Ishikawa (cell line): ENCODE results near the gene SMIM22.

Experiments
- CEBPB ChIP-seq: IDR thresholded peaks from 2 replicates; pipeline ENCODE4 v1.6.1; 2012
- CREB1 ChIP-seq: IDR thresholded peaks from 2 replicates; pipeline ENCODE4 v1.6.1; 2012; ENCODE audit warnings: low read depth
- EGR1 ChIP-seq: IDR thresholded peaks from 2 replicates; pipeline ENCODE4 v1.6.1; 2012
- EP300 ChIP-seq: IDR thresholded peaks from 2 replicates; pipeline ENCODE4 v1.6.1; 2012; ENCODE audit warnings: borderline replicate concordance
- FOXM1 ChIP-seq: IDR thresholded peaks from 2 replicates; pipeline ENCODE4 v1.6.1; 2012; ENCODE audit warnings: low read depth, borderline replicate concordance
- MAX ChIP-seq: IDR thresholded peaks from 2 replicates; pipeline ENCODE4 v1.6.1; 2012
- NFIC ChIP-seq: IDR thresholded peaks from 2 replicates; pipeline ENCODE4 v1.6.1; 2012
- RAD21 ChIP-seq: IDR thresholded peaks from 2 replicates; pipeline ENCODE4 v1.6.1; 2012; ENCODE audit warnings: low read depth
- REST ChIP-seq: IDR thresholded peaks from 2 replicates; pipeline ENCODE4 v1.6.1; 2012; ENCODE audit warnings: low read depth, mild to moderate bottlenecking
- TAF1 ChIP-seq: IDR thresholded peaks from 2 replicates; pipeline ENCODE4 v1.6.1; 2012; ENCODE audit warnings: low read depth, mild to moderate bottlenecking
- TCF12 ChIP-seq: IDR thresholded peaks from 2 replicates; pipeline ENCODE4 v1.6.1; 2012; ENCODE audit warnings: low read depth
- TEAD4 ChIP-seq: IDR thresholded peaks from 2 replicates; pipeline ENCODE4 v1.6.1; 2012
- USF1 ChIP-seq: IDR thresholded peaks from 2 replicates; pipeline ENCODE4 v1.6.1; 2012
- YY1 ChIP-seq: IDR thresholded peaks from 2 replicates; pipeline ENCODE4 v1.6.1; 2012; ENCODE audit warnings: low read depth
- ZBTB7A ChIP-seq: IDR thresholded peaks from 2 replicates; pipeline ENCODE4 v1.6.1; 2012; ENCODE audit warnings: low read depth

SMIM22 gene

GRCh38 chr16:4795828-4796572 lies 831 bp downstream of the SMIM22 start:
- TF ChIP-seq MAX (no peak), NFIC (no peak), REST (no peak), USF1 (no peak), CEBPB (no peak), FOXM1 (no peak), CREB1 (no peak), TCF12 (no peak), RAD21 (no peak), ZBTB7A (no peak), EGR1 (no peak), YY1 (no peak), TEAD4 (no peak), TAF1 (no peak), EP300 (no peak)

- TF ChIP-seq USF1: no peak
- TF ChIP-seq TAF1: no peak
- TF ChIP-seq EGR1: no peak
- TF ChIP-seq EP300: no peak
- no peak for TF ChIP-seq CREB1
- no peak for TF ChIP-seq TEAD4
- no peak for TF ChIP-seq TCF12
- TF ChIP-seq RAD21: no peak
- TF ChIP-seq MAX: no peak
- no peak for TF ChIP-seq ZBTB7A
- no peak for TF ChIP-seq FOXM1
- TF ChIP-seq NFIC: no peak
- TF ChIP-seq CEBPB: no peak
- no peak for TF ChIP-seq REST
- TF ChIP-seq YY1: no peak
These were observed 2.0 kb downstream of the SMIM22 start for GRCh38 chr16:4796982-4797804.

- TF ChIP-seq TAF1 (no peak), EP300 (no peak)
These were observed 2.7 kb downstream of the SMIM22 start for GRCh38 chr16:4797805-4798252.

GRCh38 chr16:4798456-4798855 lies 3.3 kb downstream of the SMIM22 start:
- TF ChIP-seq TEAD4 (no peak), REST (no peak), ZBTB7A (no peak)
